Measurements from ENCODE around the gene HLA-A. TPM values are rescaled to one million over a fixed set of nuclear protein-coding genes. Genes with fewer than 3 reads are reported as not detected.

HLA-A gene
- total RNA-seq, 4 donors from 2014 or later: 243 to 610 (median 499) TPM

- intact Hi-C loops (cut with DNase I): no loop called here
These were observed 24.5 kb upstream of the HLA-A start for GRCh38 chr6:29917857-29918256.

GRCh38 chr6:29919506-29920445 lies 22.6 kb upstream of the HLA-A start:
- intact Hi-C loops (cut with DNase I): loop anchor here (10.0 kb wide), 1 partner anchor 55 kb away; no protein-coding TSS in a partner anchor
- H3K27ac ChIP-seq (replicated peaks in 1 of 4): no peak overlapping the region
- no peak overlapping the region for H3K4me3 ChIP-seq
- DNase-seq (ENCODE audit: extremely low spot score): no peak
- no peak for TF ChIP-seq POLR2A (IDR thresholded peaks at IDR 0.05; ENCODE audit: low read depth)
- no peak for TF ChIP-seq CTCF (IDR thresholded peaks at IDR 0.05)
- WGBS: no CpG with 5 or more reads among the region's 1 CpG
- no peaks in the 10 kb centered on the region for H3K4me1 ChIP-seq
- no peaks in the 10 kb centered on the region for H3K9me3 ChIP-seq
- no peaks in the 10 kb centered on the region for H3K27me3 ChIP-seq
- no peaks in the 10 kb centered on the region for H3K36me3 ChIP-seq

More at GRCh38 chr6:29917857-29918256, 24.5 kb upstream of the HLA-A start:
- Histone ChIP-seq H3K4me1 (no peaks in the 10 kb centered on the region), H3K9me3 (no peaks in the 10 kb centered on the region), H3K4me3 (no peak overlapping the region), H3K27me3 (no peaks in the 10 kb centered on the region), H3K27ac (replicated peaks in 1 of 4) (no peak overlapping the region), H3K36me3 (no peaks in the 10 kb centered on the region)
- no peak for TF ChIP-seq CTCF (IDR thresholded peaks at IDR 0.05)
- TF ChIP-seq EP300 (IDR thresholded peaks at IDR 0.05): no peak
- no peak for TF ChIP-seq POLR2A (IDR thresholded peaks at IDR 0.05; ENCODE audit: low read depth)
- no peak for TF ChIP-seq POLR2AphosphoS5 (IDR thresholded peaks at IDR 0.05)
- no peak for DNase-seq (ENCODE audit: extremely low spot score)
- WGBS: no CpG with 5 or more reads among the region's 2 CpGs

GRCh38 chr6:29924287-29924686 lies 18.0 kb upstream of the HLA-A start:
- TF ChIP-seq EP300 (IDR thresholded peaks at IDR 0.05) (no peak), CTCF (IDR thresholded peaks at IDR 0.05) (no peak), POLR2AphosphoS5 (IDR thresholded peaks at IDR 0.05) (no peak), POLR2A (IDR thresholded peaks at IDR 0.05; ENCODE audit: low read depth) (no peak)
- Histone ChIP-seq H3K27ac (replicated peaks in 1 of 4) (no peak overlapping the region), H3K27me3 (no peaks in the 10 kb centered on the region), H3K4me3 (no peak overlapping the region), H3K4me1 (peaks cover 0 to 6% (median 0%) of the 10 kb centered on the region in 4 donors), H3K9me3 (no peaks in the 10 kb centered on the region), H3K36me3 (no peaks in the 10 kb centered on the region)
- intact Hi-C loops (cut with DNase I): loop anchor here (10.0 kb wide), 1 partner anchor 51 kb away; no protein-coding TSS in a partner anchor
- no peak for DNase-seq (ENCODE audit: extremely low spot score)
- no CpG with 5 or more reads among the region's 3 CpGs for WGBS

- no CpG with 5 or more reads among the region's 3 CpGs for WGBS
- no peak for TF ChIP-seq CTCF (IDR thresholded peaks at IDR 0.05)
- TF ChIP-seq EP300 (IDR thresholded peaks at IDR 0.05): no peak
- TF ChIP-seq POLR2AphosphoS5 (IDR thresholded peaks at IDR 0.05): no peak
- no peak for TF ChIP-seq POLR2A (IDR thresholded peaks at IDR 0.05; ENCODE audit: low read depth)
- H3K27me3 ChIP-seq: no peaks in the 10 kb centered on the region
- DNase-seq (ENCODE audit: extremely low spot score): no peak
- H3K27ac ChIP-seq (replicated peaks in 1 of 4): no peak overlapping the region
- no peaks in the 10 kb centered on the region for H3K36me3 ChIP-seq
- peaks cover 0 to 6% (median 0%) of the 10 kb centered on the region in 4 donors for H3K4me1 ChIP-seq
- H3K9me3 ChIP-seq: no peaks in the 10 kb centered on the region
- no peak overlapping the region for H3K4me3 ChIP-seq
- intact Hi-C loops (cut with DNase I): loop anchor here (5.0 to 10.0 kb wide), 2 partner anchors 37 to 50 kb away; no protein-coding TSS in a partner anchor
These were observed 17.6 kb upstream of the HLA-A start for GRCh38 chr6:29924731-29925130.

All from esophagus muscularis mucosa (tissue), 4 donors.